ENCODE measurements around the gene SERPINF2.
"Not testable (repeated sequence)": the region's sequence is repeated elsewhere in the genome, so short reads cannot be mapped to it uniquely, and the experiment has no call there.

Gene SERPINF2

DNA sequence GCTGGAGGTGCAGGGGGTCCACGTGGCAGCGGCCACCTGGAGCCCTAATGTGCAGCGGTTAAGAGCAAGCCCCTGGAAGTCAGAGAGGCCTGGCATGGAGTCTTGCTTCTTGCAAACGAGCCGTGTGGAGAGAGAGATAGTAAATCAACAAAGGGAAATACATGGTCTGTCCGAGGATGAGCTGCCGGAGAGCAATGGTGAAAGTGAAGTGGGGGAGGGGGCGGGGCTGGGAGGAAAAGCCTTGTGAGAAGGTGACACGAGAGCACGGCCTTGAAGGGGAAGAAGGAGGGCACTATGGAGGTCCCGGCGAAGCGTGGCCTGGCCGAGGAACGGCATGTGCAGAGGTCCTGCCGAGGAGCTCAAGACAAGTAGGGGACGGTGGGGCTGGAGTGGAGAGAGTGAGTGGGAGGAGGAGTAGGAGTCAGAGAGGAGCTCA lies 13.2 kb downstream of the SERPINF2 start:
- no peak for DNase-seq (ENCODE audit: low read depth)
- no peak overlapping the region for H3K4me3 ChIP-seq (ENCODE audit: low read depth, low read length)
- TF ChIP-seq, protein P1, sequence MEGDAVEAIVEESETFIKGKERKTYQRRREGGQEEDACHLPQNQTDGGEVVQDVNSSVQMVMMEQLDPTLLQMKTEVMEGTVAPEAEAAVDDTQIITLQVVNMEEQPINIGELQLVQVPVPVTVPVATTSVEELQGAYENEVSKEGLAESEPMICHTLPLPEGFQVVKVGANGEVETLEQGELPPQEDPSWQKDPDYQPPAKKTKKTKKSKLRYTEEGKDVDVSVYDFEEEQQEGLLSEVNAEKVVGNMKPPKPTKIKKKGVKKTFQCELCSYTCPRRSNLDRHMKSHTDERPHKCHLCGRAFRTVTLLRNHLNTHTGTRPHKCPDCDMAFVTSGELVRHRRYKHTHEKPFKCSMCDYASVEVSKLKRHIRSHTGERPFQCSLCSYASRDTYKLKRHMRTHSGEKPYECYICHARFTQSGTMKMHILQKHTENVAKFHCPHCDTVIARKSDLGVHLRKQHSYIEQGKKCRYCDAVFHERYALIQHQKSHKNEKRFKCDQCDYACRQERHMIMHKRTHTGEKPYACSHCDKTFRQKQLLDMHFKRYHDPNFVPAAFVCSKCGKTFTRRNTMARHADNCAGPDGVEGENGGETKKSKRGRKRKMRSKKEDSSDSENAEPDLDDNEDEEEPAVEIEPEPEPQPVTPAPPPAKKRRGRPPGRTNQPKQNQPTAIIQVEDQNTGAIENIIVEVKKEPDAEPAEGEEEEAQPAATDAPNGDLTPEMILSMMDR (IDR thresholded peaks at IDR 0.05; ENCODE audit: insufficient read depth, low read depth, low read length, missing control alignments): no peak

DNA sequence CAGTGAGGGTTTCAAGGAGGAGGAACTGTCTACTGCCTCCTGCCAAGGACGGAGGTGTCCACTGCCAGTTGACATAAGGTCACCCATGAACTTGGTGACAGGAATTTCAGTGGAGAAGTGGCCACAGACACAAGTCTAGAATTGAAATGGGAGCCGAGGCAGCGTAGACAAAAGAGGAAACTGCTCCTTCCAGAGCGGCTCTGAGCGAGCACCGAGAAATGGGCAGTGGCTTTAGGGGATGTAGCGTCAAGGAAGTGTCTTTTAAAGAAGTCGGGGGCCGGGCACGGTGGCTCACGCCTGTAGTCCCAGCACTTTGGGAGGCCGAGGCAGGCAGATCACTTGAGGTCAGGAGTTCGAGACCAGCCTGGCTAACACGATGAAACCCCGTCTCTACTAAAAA lies 16.1 kb downstream of the SERPINF2 start:
- H3K4me3 ChIP-seq (ENCODE audit: low read depth, low read length): no peak overlapping the region
- TF ChIP-seq, protein P1 (IDR thresholded peaks at IDR 0.05; ENCODE audit: insufficient read depth, low read depth, low read length, missing control alignments): no peak
- DNase-seq (ENCODE audit: low read depth): no peak

DNA sequence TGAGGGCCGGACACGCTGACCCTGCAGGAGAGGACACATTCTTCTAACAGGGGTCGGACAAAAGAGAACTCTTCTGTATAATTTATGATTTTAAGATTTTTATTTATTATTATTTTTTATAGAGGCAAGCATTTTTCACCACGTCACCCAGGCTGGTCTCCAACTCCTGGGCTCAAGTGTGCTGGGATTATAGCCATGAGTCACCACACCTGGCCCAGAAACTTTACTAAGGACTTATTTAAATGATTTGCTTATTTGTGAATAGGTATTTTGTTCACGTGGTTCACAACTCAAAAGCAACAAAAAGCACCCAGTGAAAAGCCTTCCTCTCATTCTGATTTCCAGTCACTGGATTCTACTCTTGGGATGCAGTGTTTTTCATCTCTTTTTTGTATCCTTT lies 16.9 kb downstream of the SERPINF2 start:
- DNase-seq (ENCODE audit: low read depth): no peak
- H3K4me3 ChIP-seq (ENCODE audit: low read depth, low read length): no peak overlapping the region
- TF ChIP-seq, protein P1 (IDR thresholded peaks at IDR 0.05; ENCODE audit: insufficient read depth, low read depth, low read length, missing control alignments): no peak

DNA sequence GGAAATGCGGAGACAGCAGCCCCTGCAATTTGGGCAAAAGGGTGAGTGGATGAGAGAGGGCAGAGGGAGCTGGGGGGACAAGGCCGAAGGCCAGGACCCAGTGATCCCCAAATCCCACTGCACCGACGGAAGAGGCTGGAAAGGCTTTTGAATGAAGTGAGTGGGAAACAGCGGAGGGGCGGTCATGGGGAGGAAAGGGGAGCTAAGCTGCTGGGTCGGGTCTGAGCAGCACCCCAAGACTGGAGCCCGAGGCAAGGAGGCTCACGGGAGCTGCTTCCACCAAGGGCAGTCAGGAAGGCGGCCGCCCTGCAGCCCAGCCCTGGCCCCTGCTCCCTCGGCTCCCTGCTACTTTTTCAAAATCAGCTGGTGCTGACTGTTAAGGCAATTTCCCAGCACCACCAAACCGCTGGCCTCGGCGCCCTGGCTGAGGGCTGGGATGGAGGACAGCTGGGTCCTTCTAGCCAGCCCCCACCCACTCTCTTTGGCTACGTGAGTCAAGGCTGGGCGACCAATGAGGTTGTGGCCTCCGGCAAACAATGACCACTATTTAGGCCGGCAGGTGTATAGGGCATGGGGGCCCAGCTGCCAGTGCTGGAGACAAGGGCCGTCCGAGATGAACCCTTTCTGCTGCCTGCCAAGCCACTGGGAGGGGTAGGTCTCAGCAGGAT lies 19.7 kb downstream of the SERPINF2 start:
- no peak for DNase-seq (ENCODE audit: low read depth)
- TF ChIP-seq, protein P1 (IDR thresholded peaks at IDR 0.05; ENCODE audit: insufficient read depth, low read depth, low read length, missing control alignments): no peak
- no peak overlapping the region for H3K4me3 ChIP-seq (ENCODE audit: low read depth, low read length)

DNA sequence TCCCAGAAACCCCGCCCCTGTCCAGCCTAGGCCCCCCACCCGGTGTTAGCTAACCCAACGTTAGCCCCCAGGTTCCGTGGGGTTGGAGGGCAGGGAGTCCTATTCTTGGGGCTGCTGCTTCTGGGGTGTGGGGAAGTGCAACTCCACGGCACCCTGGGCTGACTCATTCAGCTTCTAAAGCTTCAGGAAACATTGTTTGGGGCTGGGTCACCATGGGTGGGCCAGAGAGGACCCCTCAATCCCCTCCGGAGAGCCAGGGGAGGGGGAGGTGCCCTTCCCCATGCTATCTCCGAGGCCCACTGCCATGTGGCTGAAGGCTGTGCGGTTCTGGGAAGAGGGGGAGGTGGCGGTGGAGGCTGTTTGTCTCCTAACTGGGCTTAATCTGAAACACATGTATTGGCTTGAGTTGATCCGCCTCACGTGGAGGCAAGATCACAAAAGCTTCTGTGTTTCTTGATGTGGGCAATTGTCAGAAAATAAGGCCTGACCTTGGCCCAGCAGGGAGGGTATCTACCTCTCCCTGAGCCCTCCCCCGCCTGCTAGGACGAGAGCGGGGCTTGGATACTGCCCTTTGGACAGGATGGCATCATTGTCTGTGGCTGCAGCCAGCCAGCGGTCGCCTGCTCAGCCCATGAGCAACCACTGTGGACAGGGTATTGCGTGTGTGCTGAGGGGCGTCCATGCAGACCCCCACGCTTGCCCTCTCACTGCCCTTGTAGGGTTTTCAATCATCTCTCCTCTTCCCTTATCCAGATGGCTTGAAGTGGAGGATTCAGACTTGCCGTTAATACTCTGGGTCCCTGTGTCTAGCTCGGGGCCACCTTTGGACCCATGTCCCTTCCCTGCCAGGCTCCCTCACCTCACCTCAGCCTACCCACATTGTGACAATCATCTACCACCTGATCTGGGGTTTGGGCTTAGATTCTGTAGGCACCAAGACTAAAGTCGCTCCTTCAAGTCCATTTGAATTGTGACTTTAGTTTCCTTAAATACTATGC lies 20.5 kb downstream of the SERPINF2 start:
- DNase-seq (ENCODE audit: low read depth): no peak
- no peak overlapping the region for H3K4me3 ChIP-seq (ENCODE audit: low read depth, low read length)
- TF ChIP-seq, protein P1 (IDR thresholded peaks at IDR 0.05; ENCODE audit: insufficient read depth, low read depth, low read length, missing control alignments): no peak

DNA sequence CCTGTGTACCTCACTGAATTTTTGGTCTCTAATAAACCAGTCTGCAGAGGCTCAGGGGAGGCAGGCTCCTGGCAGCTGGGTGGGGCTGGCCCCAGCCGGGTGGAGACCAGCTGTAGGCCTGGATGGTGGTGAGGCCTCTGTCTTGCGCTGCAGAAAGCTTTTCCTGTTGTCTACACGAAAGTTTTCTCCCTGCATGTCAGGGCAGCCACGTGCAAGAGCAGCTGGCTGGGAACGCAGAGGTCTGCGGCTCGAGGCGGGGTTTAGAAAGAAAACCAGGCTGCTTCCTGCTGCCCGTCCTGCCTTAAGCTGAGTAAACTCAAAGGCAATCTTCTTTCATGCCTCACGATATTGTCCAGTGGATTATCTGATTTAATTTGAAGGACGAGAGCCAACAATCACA lies 21.6 kb downstream of the SERPINF2 start:
- TF ChIP-seq, protein P1 (IDR thresholded peaks at IDR 0.05; ENCODE audit: insufficient read depth, low read depth, low read length, missing control alignments): no peak
- DNase-seq (ENCODE audit: low read depth): peak; percentile 42
- H3K4me3 ChIP-seq (ENCODE audit: low read depth, low read length): no peak overlapping the region

DNA sequence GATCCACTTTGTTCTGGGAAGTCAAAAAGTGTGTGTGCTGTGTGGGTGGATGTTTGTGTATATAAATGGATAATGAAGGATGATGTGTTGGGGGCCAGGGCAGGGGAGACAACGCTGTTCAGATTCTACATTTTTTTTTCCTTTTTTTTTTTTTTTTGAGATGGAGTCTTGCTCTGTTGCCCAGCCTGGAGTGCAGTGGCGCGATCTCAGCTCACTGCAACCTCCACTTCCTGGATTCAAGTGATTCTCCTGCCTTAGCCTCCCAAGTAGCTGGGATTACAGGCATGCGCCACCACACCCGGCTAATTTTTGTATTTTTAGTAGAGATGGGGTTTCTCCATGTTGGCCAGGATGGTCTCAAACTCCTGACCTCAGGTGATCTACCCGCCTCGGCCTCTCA lies 22.0 kb downstream of the SERPINF2 start:
- H3K4me3 ChIP-seq (ENCODE audit: low read depth, low read length); DNase-seq (ENCODE audit: low read depth): not testable (repeated sequence)
